HEK293T (cell line): ENCODE results near the gene IQSEC1.

ENCODE experiments used
- CTCF ChIA-PET: fragments of 350-600 bp; formaldehyde crosslinking; extraction: SDS; loops from one replicate; lab custom pipeline; 2021; ENCODE audit warnings: antibody characterized with exemption, inconsistent platforms; lab: Yijun Ruan, JAX
- POLR2A ChIA-PET: fragments of 350-600 bp; formaldehyde crosslinking; extraction: SDS; loops from one replicate; lab custom pipeline; 2020; ENCODE audit warnings: antibody characterized with exemption, inconsistent platforms; lab: Yijun Ruan, JAX
- DNase-seq: peaks from one replicate; pipeline ENCODE4 v3.0.0; 2012; ENCODE audit warnings: mixed read lengths; ENCODE audit errors: extremely low spot score
- ARNT ChIP-seq: fragments of 450-650 bp; IDR thresholded peaks from 2 replicates; pipeline ENCODE4 v1.6.1; 2017; ENCODE audit warnings: mild to moderate bottlenecking
- BHLHE40 ChIP-seq: fragments of 450-650 bp; IDR thresholded peaks from 2 replicates; pipeline ENCODE4 v1.6.1; 2016; ENCODE audit warnings: mild to moderate bottlenecking, moderate library complexity, borderline replicate concordance
- CTBP1 ChIP-seq: fragments of 450-650 bp; IDR thresholded peaks from 2 replicates; pipeline ENCODE4 v1.6.1; 2016; ENCODE audit warnings: borderline replicate concordance
- ELF4 ChIP-seq: fragments of 450-650 bp; IDR thresholded peaks from 2 replicates; pipeline ENCODE4 v1.6.1; 2017; ENCODE audit warnings: antibody characterized with exemption
- FOXA1 ChIP-seq: fragments of 450-650 bp; IDR thresholded peaks from 2 replicates; pipeline ENCODE4 v1.6.1; 2016; ENCODE audit warnings: mild to moderate bottlenecking
- FOXK2 ChIP-seq: fragments of 450-650 bp; IDR thresholded peaks from 2 replicates; pipeline ENCODE4 v1.6.1; 2016; ENCODE audit warnings: mild to moderate bottlenecking
- FOXM1 ChIP-seq: fragments of 450-650 bp; IDR thresholded peaks from 2 replicates; pipeline ENCODE4 v1.6.1; 2017; ENCODE audit warnings: mild to moderate bottlenecking, borderline replicate concordance
- HDGF ChIP-seq: fragments of 450-650 bp; IDR thresholded peaks from 2 replicates; pipeline ENCODE4 v1.6.1; 2017; ENCODE audit warnings: antibody characterized with exemption, borderline replicate concordance
- L3MBTL2 ChIP-seq: fragments of 450-650 bp; conservative IDR thresholded peaks from 2 replicates; pipeline ENCODE4 v1.6.1; 2016; ENCODE audit warnings: mild to moderate bottlenecking
- LEF1 ChIP-seq: fragments of 450-650 bp; IDR thresholded peaks from 2 replicates; pipeline ENCODE4 v1.6.1; 2017; ENCODE audit warnings: mild to moderate bottlenecking, borderline replicate concordance
- NFRKB ChIP-seq: fragments of 450-650 bp; IDR thresholded peaks from 2 replicates; pipeline ENCODE4 v1.6.1; 2016; ENCODE audit warnings: mild to moderate bottlenecking, moderate library complexity
- SP1 ChIP-seq: fragments of 450-650 bp; IDR thresholded peaks from 2 replicates; pipeline ENCODE4 v1.6.1; 2017
- SUZ12 ChIP-seq: fragments of 450-650 bp; IDR thresholded peaks from 2 replicates; pipeline ENCODE4 v1.6.1; 2016; ENCODE audit warnings: mild to moderate bottlenecking
- TARDBP ChIP-seq: fragments of 450-650 bp; IDR thresholded peaks from 2 replicates; pipeline ENCODE4 v1.6.1; 2016
- ZNF384 ChIP-seq: fragments of 450-650 bp; IDR thresholded peaks from 2 replicates; pipeline ENCODE4 v1.6.1; 2016
- TF ChIP-seq, protein P1 (sequence below): fragments of 450-650 bp; IDR thresholded peaks from 2 replicates; pipeline ENCODE4 v1.6.1; 2016

The IQSEC1 gene

GRCh38 chr3:12948891-12949711 lies 124.1 kb downstream of the IQSEC1 start:
- DNase-seq, result no peak
- CTCF ChIA-PET, result no interaction called here
- no peak for TF ChIP-seq ZNF384
- TF ChIP-seq SP1, result no peak
- TF ChIP-seq FOXK2, result no peak
- no peak for TF ChIP-seq BHLHE40
- TF ChIP-seq ELF4, result no peak
- POLR2A ChIA-PET, result interaction anchor here (0.8 kb wide), 1 partner anchor 46 kb away, joined by 3 read pairs; no protein-coding TSS in a partner anchor

DNA sequence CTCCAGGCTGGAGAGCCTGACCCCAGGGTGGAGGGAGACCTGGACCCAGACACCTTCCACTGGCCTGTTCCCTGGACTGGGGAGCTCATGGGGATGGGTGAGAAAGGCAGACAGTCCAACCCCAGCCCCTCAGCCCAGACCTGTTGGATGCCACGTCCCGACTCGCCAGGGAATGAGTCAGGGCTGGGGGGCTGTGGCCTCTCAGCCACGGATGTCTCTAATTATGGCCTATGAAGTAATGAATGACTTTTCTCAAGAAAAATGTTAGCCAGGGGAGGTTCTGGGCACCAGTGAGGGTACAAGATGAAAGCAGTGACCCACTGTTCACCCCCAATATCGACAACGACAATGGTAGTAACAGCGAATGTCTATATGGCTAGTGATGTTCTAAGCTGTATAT lies 124.9 kb downstream of the IQSEC1 start:
- POLR2A ChIA-PET, result no interaction called here
- CTCF ChIA-PET, result interaction anchor here (0.8 kb wide), 1 partner anchor 12 kb away, joined by 4 read pairs; no protein-coding TSS in a partner anchor
- TF ChIP-seq, protein P1, sequence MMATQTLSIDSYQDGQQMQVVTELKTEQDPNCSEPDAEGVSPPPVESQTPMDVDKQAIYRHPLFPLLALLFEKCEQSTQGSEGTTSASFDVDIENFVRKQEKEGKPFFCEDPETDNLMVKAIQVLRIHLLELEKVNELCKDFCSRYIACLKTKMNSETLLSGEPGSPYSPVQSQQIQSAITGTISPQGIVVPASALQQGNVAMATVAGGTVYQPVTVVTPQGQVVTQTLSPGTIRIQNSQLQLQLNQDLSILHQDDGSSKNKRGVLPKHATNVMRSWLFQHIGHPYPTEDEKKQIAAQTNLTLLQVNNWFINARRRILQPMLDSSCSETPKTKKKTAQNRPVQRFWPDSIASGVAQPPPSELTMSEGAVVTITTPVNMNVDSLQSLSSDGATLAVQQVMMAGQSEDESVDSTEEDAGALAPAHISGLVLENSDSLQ, result no peak
- TF ChIP-seq FOXK2 (no peak), ZNF384 (no peak), ARNT (no peak), CTBP1 (no peak), NFRKB (no peak), BHLHE40 (no peak), TARDBP (no peak), FOXA1 (no peak), LEF1 (no peak), ELF4 (no peak), SP1 (no peak), SUZ12 (no peak), HDGF (no peak), L3MBTL2 (no peak)
- DNase-seq, result no peak

DNA sequence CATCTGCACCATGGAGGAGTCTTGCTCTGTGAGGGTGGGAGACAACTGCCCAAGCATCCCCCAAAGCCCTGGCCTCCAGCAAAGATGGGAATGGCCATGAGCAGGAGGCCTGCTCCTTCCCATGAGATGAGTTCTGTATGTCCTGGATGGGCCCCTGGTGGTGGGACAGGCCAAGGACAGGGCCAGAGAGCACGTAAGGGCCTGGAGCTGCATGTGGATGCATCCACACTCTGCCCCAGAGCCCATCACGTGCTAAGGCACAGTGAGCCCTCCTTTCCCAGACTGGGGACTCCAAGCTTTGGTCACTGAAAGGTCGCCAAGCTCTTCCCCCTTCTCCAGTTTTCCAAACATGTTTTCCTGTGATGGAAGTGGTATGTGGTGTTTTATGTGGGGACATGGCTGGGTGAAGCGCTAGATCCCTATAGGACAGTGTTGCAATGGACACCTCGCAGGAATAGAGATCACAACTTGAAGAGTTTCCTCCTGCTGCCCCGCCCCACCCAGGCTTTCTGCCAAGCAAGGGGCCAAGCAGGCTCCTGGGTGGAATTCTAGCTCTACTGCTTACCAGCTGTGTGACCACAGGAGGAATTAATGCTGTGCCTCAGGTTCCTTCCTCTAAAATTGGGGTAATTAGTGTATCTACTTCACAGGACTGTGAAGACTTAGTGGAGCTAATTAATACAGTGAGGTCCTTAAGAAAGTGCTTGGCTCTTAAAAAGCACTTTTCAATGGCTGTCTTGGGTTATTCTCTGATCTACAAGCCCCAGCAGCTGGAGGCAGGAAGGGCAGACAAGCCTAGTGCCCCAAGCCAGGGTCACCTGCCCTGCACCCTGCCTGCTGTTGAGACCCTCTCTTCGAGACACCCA lies 125.5 kb downstream of the IQSEC1 start:
- ChIA-PET POLR2A (no interaction called here), CTCF (interaction anchor here (0.8 to 0.9 kb wide), 2 partner anchors 12 to 37 kb away, joined by 3 to 4 read pairs; no protein-coding TSS in a partner anchor)
- no peak for TF ChIP-seq FOXA1
- no peak for TF ChIP-seq FOXK2
- TF ChIP-seq BHLHE40, result no peak
- no peak for TF ChIP-seq NFRKB
- no peak for TF ChIP-seq ARNT
- TF ChIP-seq SUZ12, result no peak
- no peak for TF ChIP-seq ELF4
- TF ChIP-seq FOXM1, result no peak
- TF ChIP-seq HDGF, result no peak
- TF ChIP-seq SP1, result no peak
- no peak for TF ChIP-seq CTBP1
- TF ChIP-seq, protein P1, result no peak
- TF ChIP-seq ZNF384, result no peak
- no peak for TF ChIP-seq TARDBP
- TF ChIP-seq LEF1, result no peak
- TF ChIP-seq L3MBTL2, result no peak
- peak; percentile 27 for DNase-seq

DNA sequence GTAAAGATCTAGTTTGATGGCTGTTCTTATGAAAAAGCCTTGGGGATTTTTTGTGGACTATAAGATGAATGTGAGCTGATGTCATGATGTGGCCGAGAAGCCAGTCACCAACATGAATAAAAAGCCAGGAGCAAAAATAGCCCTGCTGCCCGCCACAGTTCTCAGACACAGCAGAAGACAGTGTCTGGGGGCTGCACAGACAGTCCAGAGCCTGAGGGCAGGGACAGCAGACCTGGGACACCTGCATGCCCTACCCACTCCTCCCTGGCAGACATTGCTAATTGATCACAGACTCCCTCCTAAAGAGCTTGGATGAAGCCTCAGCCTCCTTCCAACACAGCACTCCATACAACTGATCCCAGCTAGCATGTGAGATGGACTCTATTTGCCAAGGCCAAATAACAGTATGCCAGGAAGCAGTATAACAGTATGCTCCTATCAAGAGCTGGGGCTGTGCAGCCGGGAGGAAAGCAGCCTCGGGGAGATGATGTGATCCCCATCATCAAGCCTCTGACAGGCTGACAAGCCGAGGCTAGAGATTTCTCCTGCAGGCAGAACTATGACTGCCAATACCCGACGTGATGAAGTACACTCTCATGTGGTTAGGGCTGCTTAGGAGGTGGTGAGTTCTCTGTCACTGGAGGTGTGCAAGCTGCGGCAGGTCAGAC lies 126.4 kb downstream of the IQSEC1 start:
- POLR2A ChIA-PET, result interaction anchor here (1.1 kb wide), 1 partner anchor 14 kb away, joined by 3 read pairs; no protein-coding TSS in a partner anchor
- CTCF ChIA-PET, result interaction anchor here (0.9 kb wide), 1 partner anchor 38 kb away, joined by 3 read pairs; no protein-coding TSS in a partner anchor
- DNase-seq, result no peak
- no peak for TF ChIP-seq SUZ12
- no peak for TF ChIP-seq FOXK2
- no peak for TF ChIP-seq FOXA1

GRCh38 chr3:12946251-12946648 lies 127.0 kb downstream of the IQSEC1 start:
- POLR2A ChIA-PET, result interaction anchor here (1.1 kb wide), 1 partner anchor 14 kb away, joined by 3 read pairs; no protein-coding TSS in a partner anchor
- CTCF ChIA-PET, result interaction anchor here (0.9 kb wide), 1 partner anchor 38 kb away, joined by 3 read pairs; no protein-coding TSS in a partner anchor
- DNase-seq, result no peak
- TF ChIP-seq NFRKB (no peak), SUZ12 (no peak), BHLHE40 (no peak), FOXA1 (no peak), FOXM1 (no peak), ZNF384 (no peak), ARNT (no peak), FOXK2 (no peak)

DNA sequence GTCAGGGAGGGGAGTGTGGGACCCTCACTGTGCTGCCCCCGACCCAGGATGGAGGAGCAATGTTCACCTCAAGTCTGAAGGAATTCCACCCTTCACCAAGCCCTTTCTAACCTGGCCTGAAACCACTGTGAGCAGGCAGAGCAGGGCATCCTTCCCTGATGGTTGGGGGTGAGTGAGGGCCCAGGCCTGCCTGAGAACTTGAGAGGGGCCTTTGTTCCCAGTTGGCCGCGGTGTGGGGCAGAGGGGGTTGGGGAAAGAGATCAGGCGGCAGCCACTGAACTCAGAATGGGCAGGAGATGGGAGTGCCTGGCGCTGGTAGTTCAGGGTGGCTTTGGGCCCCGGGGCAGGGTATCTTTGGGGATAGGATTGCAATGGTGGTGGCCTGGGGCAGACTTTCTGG lies 128.4 kb downstream of the IQSEC1 start:
- ChIA-PET POLR2A (no interaction called here), CTCF (no interaction called here)
- DNase-seq, result no peak
- TF ChIP-seq L3MBTL2, result no peak
- no peak for TF ChIP-seq FOXA1
- TF ChIP-seq CTBP1, result no peak
- TF ChIP-seq SP1, result no peak
- TF ChIP-seq, protein P1, result no peak
- TF ChIP-seq ARNT, result no peak
- no peak for TF ChIP-seq SUZ12
- no peak for TF ChIP-seq NFRKB
- no peak for TF ChIP-seq FOXM1
- TF ChIP-seq ELF4, result no peak
- no peak for TF ChIP-seq BHLHE40
- no peak for TF ChIP-seq FOXK2
- no peak for TF ChIP-seq ZNF384
- no peak for TF ChIP-seq TARDBP
- no peak for TF ChIP-seq LEF1
- no peak for TF ChIP-seq HDGF
